Tibial artery (tissue), 4 donors: ENCODE measurements around the gene PPAN.

Experiments used
- DNase-seq, 2 donors: peaks; one replicate each; pipeline ENCODE4 v3.0.0-alpha.2; 2019
- H3K27ac ChIP-seq, 2 donors: fragments of 200-600 bp; sonication (generic) in 1 of 2; 1 replicate in 1 of 2; 2 replicates in 1 of 2; pipeline ENCODE4 v1.5.1; 2018 to 2019; ENCODE audit warnings: mild to moderate bottlenecking in 1 of 2
- H3K27me3 ChIP-seq, 2 donors: fragments of 200-600 bp; sonication (generic) in 1 of 2; one replicate each; pipeline versions ENCODE4 v1.5.1 to v1.6.0; 2016 to 2019
- H3K36me3 ChIP-seq, 3 donors: fragments of 200-600 bp; sonication (generic) in 2 of 3; one replicate each; pipeline ENCODE4 v1.5.1; 2016 to 2019; ENCODE audit warnings: mild to moderate bottlenecking in 2 of 3
- H3K4me1 ChIP-seq, 4 donors: fragments of 200-600 bp; sonication (generic) in 2 of 4; 1 replicate in 3 of 4; 2 replicates in 1 of 4; pipeline ENCODE4 v1.5.1; 2016 to 2019
- H3K4me3 ChIP-seq, 2 donors: fragments of 200-600 bp; sonication (generic) in 1 of 2; 1 replicate in 1 of 2; 2 replicates in 1 of 2; pipeline ENCODE4 v1.5.1; 2018 to 2019; ENCODE audit warnings: mild to moderate bottlenecking in 2 of 2
- H3K9me3 ChIP-seq, 3 donors: fragments of 200-600 bp; sonication (generic) in 1 of 3; one replicate each; pipeline ENCODE4 v1.5.1; 2016 to 2019
- CTCF ChIP-seq, 2 experiments: fragments of 200-600 bp in 1 of 2; fragments of 450-650 bp in 1 of 2; IDR thresholded peaks; one replicate each; pipeline ENCODE4 v1.5.1; 2017 to 2019; ENCODE audit warnings: antibody characterized with exemption in 2 of 2, mild to moderate bottlenecking in 1 of 2, moderate library complexity in 1 of 2
- intact Hi-C: fragments of 100-400 bp; cut with DNase I; formaldehyde crosslinking; loops from one replicate; pipeline ENCODE4 v1.15.0; 2023; ENCODE audit warnings: low total_unique reads

PPAN gene

GRCh38 chr19:10089801-10090375 lies 16.3 kb upstream of the PPAN start:
- no peaks in the 10 kb centered on the region for H3K27me3 ChIP-seq
- TF ChIP-seq CTCF (IDR thresholded peaks at IDR 0.05), result no peak
- H3K27ac ChIP-seq, result no peak overlapping the region
- no peak overlapping the region for H3K4me3 ChIP-seq
- peaks cover 0 to 48% (median 31%) of the 10 kb centered on the region in 3 donors for H3K36me3 ChIP-seq
- DNase-seq, result no peak
- H3K9me3 ChIP-seq, result no peaks in the 10 kb centered on the region
- peaks cover 0 to 17% (median 5%) of the 10 kb centered on the region in 4 donors for H3K4me1 ChIP-seq
- intact Hi-C loops, result no loop called here

- no peak for TF ChIP-seq CTCF (IDR thresholded peaks at IDR 0.05)
- DNase-seq, result no peak
- H3K4me3 ChIP-seq, result no peak overlapping the region
- H3K27ac ChIP-seq, result no peak overlapping the region
- no peaks in the 10 kb centered on the region for H3K9me3 ChIP-seq
- H3K27me3 ChIP-seq, result no peaks in the 10 kb centered on the region
- intact Hi-C loops, result no loop called here
- H3K4me1 ChIP-seq, result peaks cover 0 to 22% (median 8%) of the 10 kb centered on the region in 4 donors
- H3K36me3 ChIP-seq, result peaks cover 0 to 48% (median 31%) of the 10 kb centered on the region in 3 donors
Observed at GRCh38 chr19:10091370-10091687, 14.8 kb upstream of the PPAN start.

- no peak for TF ChIP-seq CTCF (IDR thresholded peaks at IDR 0.05)
- DNase-seq, result no peak
- intact Hi-C loops, result no loop called here
- Histone ChIP-seq H3K36me3 (peaks cover 0 to 48% (median 31%) of the 10 kb centered on the region in 3 donors), H3K4me1 (peaks cover 0 to 18% (median 9%) of the 10 kb centered on the region in 4 donors), H3K27me3 (no peaks in the 10 kb centered on the region), H3K9me3 (no peaks in the 10 kb centered on the region), H3K27ac (no peak overlapping the region), H3K4me3 (no peak overlapping the region)
Observed at GRCh38 chr19:10091895-10092641, 14.1 kb upstream of the PPAN start.

- intact Hi-C loops, result no loop called here
- H3K27ac ChIP-seq, result no peak overlapping the region
- DNase-seq, result no peak
- TF ChIP-seq CTCF (IDR thresholded peaks at IDR 0.05), result no peak
- H3K27me3 ChIP-seq, result no peaks in the 10 kb centered on the region
- H3K4me1 ChIP-seq, result peaks cover 0 to 15% (median 8%) of the 10 kb centered on the region in 4 donors
- no peaks in the 10 kb centered on the region for H3K9me3 ChIP-seq
- H3K4me3 ChIP-seq, result no peak overlapping the region
- H3K36me3 ChIP-seq, result peaks cover 0 to 48% (median 31%) of the 10 kb centered on the region in 3 donors
Observed at GRCh38 chr19:10092648-10093294, 13.4 kb upstream of the PPAN start.

- no peaks in the 10 kb centered on the region for H3K27me3 ChIP-seq
- intact Hi-C loops, result no loop called here
- no peak for DNase-seq
- no peak overlapping the region for H3K4me3 ChIP-seq
- H3K4me1 ChIP-seq, result peaks cover 0 to 15% (median 8%) of the 10 kb centered on the region in 4 donors
- TF ChIP-seq CTCF (IDR thresholded peaks at IDR 0.05), result no peak
- no peak overlapping the region for H3K27ac ChIP-seq
- peaks cover 0 to 48% (median 31%) of the 10 kb centered on the region in 3 donors for H3K36me3 ChIP-seq
- H3K9me3 ChIP-seq, result no peaks in the 10 kb centered on the region
Observed at GRCh38 chr19:10093295-10094186, 12.6 kb upstream of the PPAN start.
